ENCODE results near the gene POLR1A. TPM values are rescaled to one million over a fixed set of nuclear protein-coding genes. Genes with fewer than 3 reads are reported as not detected.

Gene POLR1A
- total and polyA plus RNA-seq, 2 of the 13 experiments (the other 11 are each of a cell fraction or from before 2014, with no cell fraction given) = 7.2 to 39.9 TPM

GRCh38 chr2:85981579-85982247 lies 124.0 kb downstream of the POLR1A start:
- no peak for FAIRE-seq
- Histone ChIP-seq H3K4me2 (ENCODE audit: low read depth, low read length) (no peak overlapping the region), H3K36me3 (replicated peaks in 1 of 2; ENCODE audit: control insufficient read depth in 1 of 2, insufficient read depth in 2 of 2, low read length in 2 of 2) (no peaks in the 10 kb centered on the region), H2AFZ (ENCODE audit: low read length) (no peak overlapping the region), H4K20me1 (ENCODE audit: insufficient read depth, low read length) (no peaks in the 10 kb centered on the region), H3K9me3 (ENCODE audit: low read length) (no peaks in the 10 kb centered on the region), H3K27ac (ENCODE audit: extremely low read length, insufficient read depth, low read length) (no peak overlapping the region), H3K27me3 (ENCODE audit: control insufficient read depth in 1 of 2, insufficient read depth in 2 of 2, low read length in 2 of 2) (peaks cover 0 to 36% of the 10 kb centered on the region in 2 experiments; a peak in 3 of 5 replicates), H3K79me2 (ENCODE audit: insufficient read depth, low read length) (no peaks in the 10 kb centered on the region), H3K9ac (ENCODE audit: insufficient read depth, low read depth, low read length) (no peak overlapping the region), H3K4me1 (ENCODE audit: insufficient read depth, low read length) (no peaks in the 10 kb centered on the region), H3K4me3 (replicated peaks in 1 of 3; ENCODE audit: insufficient read depth in 1 of 3, low read depth in 2 of 3, low read length in 3 of 3) (no peak overlapping the region)
- no TSS peak for BruUV-seq (replicated peaks)
- no peak for TF ChIP-seq ZNF672 (CRISPR knock-in tag; IDR thresholded peaks at IDR 0.05)
- TF ChIP-seq ZNF501 (CRISPR knock-in tag; IDR thresholded peaks at IDR 0.05) = no peak
- no peak for TF ChIP-seq SNAPC5 (CRISPR knock-in tag; IDR thresholded peaks at IDR 0.05; ENCODE audit: borderline replicate concordance)
- TF ChIP-seq ATF4 (CRISPR knock-in tag; IDR thresholded peaks at IDR 0.05) = no peak
- no peak for TF ChIP-seq HOXA3 (CRISPR knock-in tag; IDR thresholded peaks at IDR 0.05)
- no peak for TF ChIP-seq ZNF629 (CRISPR knock-in tag; conservative IDR thresholded peaks at IDR 0.05)
- TF ChIP-seq ZNF44 (CRISPR knock-in tag; IDR thresholded peaks at IDR 0.05) = no peak
- no peak for TF ChIP-seq NKX3-1 (CRISPR knock-in tag; IDR thresholded peaks at IDR 0.05)
- TF ChIP-seq ZFP91 (CRISPR knock-in tag; IDR thresholded peaks at IDR 0.05; ENCODE audit: borderline replicate concordance) = no peak
- TF ChIP-seq ZUFSP (CRISPR knock-in tag; IDR thresholded peaks at IDR 0.05; ENCODE audit: borderline replicate concordance) = no peak
- TF ChIP-seq RBM39 (IDR thresholded peaks at IDR 0.05; ENCODE audit: low read depth, low read length, poor library complexity, severe bottlenecking) = no peak
- TF ChIP-seq ZFP36L2 (CRISPR knock-in tag; IDR thresholded peaks at IDR 0.05) = no peak
- intact Hi-C loops (cut with micrococcal nuclease; ENCODE audit: unreplicated experiment) (no loop called here), in situ Hi-C loops (cut with HindIII; ENCODE audit: extremely low pct_ligation_motif_present, low pct_unique_long_range_greater_than_20kb) (no loop called here)
- CTCF ChIA-PET (ENCODE audit: low intra/inter-chr PET ratio, low total read pairs) = no interaction called here
- POLR2A ChIA-PET = no interaction called here
- WGBS (ENCODE audit: low lambda C conversion rate) = 34% methylated on average over 12 of the region's 12 CpGs
- ATAC-seq = no peak
- no peak for DNase-seq (ENCODE audit: low spot score)
